NCI-H82 treated with DMSO at 0.1 percent for 48 hours (cell line): Measurements from ENCODE around the gene PCK1.
A peak's percentile ranks its signal among the peaks of the same experiment; 100 is the strongest.

Experiments used
- DNase-seq: peaks from one replicate; lab custom pipeline; 2025; ENCODE audit not compliant: unreplicated experiment; lab: John Stamatoyannopoulos, UW

PCK1 gene

DNA sequence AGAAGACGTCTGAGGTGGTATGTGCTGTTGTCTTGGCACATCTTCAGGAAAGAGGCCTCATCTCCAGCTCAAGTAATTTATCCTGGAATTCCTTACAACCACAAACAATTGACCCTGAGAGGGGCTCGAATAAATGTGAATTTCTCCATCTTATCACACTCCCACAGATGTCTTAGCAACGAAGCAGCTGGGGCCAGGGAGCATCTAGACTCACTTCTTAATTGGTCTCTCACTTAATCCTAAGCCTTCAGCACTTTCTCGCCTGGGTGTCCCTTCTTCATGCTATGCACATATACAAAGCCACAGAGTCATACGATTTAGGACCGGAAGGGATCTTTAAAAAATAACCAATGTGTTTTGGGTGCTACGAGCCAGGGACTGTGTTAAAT lies 27.1 kb downstream of the PCK1 start:
- DNase-seq, result no peak

DNA sequence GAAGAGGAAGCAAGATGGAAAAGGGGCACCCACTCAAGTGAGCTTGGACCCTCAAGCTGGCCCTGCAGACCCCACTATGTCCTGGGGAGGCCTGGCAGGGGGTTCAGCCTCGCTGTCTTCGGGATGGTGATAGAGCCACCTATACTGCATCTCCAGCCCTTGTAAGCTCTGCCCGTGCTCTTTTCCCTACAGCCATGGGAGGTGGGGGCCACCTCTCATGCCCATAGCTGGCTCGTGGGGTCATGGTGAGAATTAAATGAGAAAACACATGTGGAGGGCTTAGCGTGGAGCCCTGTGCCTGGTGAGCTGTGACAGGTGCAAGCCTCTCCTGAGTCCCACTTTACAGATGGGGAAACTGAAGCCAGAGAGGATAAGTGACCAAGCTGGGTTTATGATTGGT lies 27.7 kb downstream of the PCK1 start:
- no peak for DNase-seq

DNA sequence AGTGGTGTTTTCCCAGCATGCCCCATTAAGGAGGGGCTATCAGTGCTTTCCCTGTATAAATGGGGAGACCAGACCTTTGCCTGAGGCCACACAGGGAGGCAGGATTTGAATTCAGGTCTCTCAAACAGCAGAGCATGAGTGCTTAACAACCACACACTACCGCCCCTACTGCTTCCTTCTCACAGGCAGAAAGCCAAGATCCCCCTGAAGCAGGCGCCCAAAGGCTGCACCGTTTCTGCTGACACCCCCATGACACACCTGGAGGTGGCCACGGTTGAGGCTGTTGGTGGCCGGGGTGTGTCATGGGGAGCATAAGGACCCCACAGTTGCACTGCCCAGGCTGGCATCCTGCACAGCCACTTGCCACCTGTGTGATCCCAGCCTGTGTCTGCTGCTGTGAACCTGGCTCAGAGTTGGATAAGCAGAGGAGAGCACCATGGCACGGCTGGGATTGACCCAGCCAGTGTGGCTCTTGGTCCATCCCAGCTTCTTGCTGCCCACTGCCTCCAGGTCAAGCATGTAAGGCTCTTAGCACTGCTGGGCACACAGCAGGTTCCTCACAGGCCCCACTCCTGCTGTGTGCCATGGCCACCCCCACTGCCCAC lies 28.3 kb downstream of the PCK1 start:
- DNase-seq, result no peak

DNA sequence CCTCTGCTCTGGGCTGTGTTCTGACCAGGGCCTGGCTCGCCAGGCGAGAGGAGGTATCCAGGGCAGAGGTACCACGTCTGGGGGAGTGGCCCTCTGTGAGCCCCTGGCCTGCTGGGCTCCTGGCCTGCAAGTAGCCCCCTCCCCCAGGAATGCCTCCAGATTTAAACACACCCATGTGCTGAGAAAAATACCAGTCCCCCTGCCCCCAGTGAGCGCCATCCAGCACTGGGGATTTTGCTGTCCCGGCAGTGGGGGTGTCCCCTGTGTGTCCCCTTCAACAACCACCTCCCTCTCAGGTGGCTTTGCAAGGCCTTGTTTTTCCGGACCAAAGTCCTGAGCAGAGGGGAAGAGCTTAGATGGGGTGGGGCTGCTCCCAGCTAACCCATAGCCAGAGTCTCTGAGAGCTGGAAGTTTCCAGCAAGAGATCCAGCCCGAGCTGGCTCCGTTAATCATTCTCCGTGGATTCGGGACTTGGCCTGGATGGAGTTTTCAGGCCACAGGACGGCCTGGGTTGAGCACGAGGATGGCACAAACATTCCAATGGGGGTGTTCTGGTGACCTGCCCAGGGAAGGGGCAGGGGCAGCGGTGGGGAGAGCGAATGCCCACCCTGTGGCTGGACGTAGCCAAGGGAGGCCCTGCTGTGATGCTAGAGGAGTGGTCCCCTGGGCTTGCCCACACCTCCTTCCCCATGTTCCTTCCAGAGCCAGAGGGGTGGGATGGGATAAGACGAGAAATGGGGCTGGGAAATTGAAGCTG lies 29.0 kb downstream of the PCK1 start:
- no peak for DNase-seq

DNA sequence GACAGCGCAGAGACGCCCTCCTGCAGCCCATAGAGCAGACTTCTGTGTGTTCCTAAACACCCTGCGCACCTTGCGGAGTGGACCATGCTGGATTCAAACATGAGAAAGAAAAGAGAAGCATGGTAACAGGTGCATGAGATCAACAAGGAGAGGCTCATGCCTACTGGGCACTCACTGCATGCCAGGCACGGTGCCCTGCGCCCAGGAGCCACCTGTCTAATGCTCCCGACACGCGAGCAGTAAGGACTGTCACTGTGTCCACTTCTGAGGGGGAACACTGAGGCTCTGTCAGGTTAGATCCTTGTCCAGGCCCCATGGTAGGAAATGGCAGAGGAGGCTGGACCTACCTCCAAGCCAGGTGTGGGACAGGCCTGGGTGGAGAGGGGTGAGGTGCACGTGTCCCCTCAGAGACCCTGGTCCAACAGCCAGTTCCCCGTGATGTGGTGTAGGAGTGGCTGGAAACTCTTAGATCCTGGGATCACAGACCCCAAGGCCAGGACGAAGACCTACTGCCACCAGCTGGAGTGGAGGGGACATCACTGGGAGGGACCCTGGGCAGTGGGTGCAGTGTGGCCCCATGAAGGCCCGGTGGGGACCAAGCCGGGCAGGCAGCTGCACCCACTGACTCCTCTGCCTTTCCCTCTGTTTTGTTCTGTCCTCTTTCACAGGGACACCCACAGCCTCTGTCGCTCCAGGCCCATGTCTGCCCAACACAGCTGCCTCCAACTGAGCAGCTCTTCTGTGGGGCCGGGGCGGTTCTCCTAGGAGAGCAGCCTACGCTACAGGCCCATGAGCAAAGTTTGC lies 29.8 kb downstream of the PCK1 start:
- DNase-seq, result no peak

DNA sequence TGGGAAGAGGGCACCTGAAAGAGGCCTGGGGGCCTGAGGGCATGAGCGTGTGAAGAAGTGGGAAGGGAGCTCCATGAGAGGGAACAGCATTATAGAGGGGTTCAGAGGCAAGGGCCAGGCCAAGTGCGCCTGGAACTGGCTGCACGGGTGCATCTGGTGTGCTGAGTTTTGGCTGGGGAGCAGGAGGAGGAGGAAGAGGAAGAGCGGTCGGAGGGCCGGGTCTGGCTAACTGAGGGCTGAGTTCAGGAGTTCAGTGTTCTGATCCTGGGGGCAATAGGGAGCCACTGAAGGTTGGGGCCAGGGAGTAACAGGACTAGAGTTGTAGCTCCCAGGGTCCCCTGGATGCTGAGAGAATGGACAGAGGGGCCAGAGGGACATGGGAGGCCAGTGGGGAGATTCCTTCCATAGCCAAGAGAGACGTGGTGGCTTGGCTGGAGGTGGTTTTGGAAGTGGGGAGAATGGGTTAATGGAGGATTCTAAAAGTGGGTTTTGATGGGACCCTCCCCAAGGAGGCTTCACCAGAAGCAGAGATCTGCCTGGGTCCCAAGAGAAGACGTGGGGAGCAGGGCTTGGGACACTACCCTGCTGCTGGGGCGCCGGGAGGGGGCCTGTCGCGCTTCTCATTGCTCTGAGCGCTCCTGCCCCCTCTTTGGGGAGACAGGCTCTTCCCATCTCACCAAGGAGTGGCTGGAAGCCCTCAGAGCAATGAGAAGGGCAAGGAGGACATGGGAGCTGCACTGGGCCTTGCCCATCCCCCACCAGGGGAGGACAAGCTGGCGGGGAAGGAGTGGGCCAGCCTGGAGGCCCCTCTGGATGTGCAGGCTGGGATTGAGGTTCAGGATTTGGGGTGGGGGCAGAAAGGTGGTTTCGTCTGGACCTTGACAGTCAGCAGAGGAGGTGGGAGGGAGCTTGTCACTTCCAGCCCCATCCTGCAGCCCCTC lies 30.6 kb downstream of the PCK1 start:
- no peak for DNase-seq

DNA sequence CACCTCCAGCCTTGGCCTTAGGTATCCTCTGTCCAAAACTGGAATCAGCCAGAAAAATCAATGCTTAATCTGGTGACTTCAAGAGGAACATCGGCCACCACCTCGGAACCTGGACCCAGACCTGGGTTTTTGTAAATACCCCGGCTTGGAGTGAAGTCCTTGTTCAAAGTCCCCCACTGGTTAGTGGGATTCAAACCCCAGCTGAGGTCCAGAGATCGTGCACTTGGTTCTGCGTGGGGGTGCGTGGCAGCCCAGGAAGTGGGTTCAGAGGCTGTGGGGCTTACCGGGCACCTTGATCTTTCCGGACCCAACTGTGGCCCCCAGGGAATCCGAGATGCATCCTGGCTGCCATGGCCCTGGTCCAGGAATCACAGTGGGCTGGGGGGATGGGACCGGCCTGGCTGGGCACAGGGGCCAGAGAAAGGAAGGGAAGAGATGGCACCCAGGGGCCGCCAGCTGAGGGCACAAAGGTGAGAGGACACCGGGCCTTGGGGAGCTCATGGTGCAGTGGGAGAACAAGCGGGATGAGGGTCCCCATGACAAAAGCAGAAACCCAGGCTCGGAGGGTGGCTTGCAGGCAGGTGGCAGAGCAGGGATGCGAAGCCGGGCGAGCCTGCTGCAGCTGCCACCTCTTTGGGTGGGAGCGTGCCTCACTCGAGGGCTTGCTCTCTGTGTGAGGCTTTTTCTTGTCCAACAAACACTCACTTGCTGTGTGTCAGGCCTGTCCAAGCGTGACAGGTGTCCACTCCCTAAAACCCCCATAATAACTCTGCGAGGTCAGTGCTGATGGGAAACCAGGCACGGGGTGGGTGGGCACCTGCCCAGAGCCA lies 31.6 kb downstream of the PCK1 start:
- no peak for DNase-seq

DNA sequence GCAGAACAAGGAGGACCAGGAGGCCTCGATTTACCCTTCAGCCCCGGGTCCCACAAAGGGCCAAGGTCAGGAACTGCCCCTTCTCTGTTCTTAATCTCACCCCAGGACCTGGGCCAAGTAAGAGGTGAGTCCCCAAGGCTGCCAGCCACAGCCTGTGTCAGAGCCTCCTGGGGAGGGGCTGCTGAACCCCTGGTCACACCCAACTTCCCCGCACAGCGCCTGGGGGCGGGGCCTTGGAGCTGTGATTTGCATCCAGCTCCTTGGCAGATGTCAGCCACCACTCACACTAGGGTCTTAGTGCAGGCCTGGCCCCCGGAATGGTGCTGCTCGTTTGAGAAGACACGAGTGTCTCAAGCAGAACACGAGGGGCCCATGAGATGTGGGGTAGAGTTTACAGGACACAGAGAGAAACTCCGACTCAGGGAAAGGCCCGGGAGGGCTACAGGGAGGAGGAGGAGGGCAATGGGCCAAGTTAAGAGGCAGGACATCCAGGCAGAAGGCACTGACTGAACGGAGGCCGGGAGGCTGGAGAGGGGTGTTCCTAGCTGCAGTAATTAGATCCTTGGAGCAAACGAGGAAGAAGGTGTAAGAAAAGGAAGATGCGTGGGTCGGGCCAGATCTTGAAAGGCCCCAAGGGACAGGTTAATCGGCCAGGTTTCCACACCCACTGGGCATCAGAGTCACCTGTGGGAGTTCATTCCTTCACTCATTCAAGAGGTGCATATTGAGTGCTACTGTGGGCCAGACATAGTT lies 32.4 kb downstream of the PCK1 start:
- no peak for DNase-seq

DNA sequence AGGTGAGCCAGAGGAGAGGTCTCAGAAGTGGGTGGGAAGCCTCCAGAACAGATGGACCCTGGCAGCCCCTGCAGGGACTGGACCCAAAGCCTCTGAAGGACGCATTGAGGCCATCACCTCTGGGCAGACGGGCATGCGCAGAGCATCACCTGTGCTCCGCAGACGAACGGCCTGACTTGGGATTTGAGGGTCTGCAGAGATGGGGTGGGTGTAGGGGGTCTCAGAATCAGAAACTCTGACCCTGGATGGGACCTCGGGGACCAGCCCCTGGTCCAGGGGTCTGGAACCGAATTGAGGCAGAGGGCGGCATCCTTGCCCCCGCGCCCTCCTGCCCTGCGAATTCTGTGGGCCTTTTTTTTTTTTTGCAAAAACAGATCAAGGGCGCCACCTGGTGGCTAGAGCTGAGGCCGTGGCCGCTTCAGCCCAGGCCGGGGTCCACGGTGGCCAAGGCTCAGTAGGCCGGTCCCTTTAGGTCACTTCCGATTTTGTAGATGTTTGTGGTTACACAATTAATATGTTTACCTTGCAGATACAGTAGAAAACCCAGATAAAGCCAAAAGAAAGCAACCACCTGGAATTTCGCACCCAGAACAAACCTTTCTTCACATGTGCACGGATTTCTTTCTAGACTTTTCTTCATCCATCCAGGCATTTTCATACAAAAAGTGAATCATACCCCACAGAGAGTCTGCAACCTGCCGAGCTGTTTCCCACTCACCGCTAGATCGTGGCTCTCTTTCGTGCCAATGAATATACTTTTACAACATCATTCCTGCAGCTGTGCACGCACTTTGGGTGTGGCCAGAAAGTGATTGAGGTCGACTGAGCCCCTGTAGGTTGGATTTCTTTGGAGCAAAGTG lies 33.4 kb downstream of the PCK1 start:
- no peak for DNase-seq

DNA sequence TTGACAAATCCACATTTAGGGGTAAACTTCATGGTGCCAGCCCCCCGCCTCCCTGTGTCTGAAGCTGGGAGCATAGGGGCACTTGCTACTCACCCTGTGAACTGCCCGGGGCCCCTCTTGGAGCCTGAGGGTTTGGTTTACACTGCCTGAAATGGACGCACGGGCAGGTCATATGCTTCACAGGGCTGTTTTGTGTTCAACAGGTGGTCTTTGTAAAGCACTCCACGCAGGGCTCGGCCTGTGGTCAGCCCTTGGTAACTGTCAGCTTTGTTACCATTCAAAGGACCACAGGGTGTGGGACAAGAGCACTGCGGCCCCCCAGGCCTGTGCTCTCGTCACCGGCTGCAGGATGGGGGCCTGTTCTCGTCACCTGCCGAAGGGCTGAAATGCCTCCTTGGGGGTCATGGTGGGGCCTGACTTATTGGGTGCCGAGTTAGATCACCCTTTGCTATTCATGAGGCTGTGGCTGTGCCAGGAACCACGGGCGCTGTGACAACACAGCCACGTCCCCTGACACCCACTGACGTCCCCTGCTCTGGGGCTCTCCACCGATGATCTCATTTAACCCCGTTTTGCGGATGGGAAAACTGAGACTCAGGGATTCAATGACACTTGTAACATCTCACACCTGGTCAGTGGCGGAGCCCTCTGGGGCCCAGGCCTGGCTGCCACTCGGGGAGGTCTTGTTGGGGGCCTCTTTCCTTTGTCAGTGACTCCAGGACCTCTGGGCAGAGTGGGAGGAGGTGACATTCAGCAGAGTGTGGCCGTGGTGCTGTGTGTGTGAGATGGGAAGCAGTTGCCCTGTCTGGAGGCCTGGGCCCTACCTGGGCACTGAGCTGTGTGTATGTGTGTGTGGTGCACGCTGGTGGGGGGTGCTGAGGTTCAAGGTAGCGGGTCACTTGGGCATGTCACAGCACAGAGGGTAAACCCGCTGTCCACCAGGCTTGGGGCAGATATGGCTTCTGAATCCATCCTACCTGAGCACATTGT lies 34.4 kb downstream of the PCK1 start:
- DNase-seq, result no peak

DNA sequence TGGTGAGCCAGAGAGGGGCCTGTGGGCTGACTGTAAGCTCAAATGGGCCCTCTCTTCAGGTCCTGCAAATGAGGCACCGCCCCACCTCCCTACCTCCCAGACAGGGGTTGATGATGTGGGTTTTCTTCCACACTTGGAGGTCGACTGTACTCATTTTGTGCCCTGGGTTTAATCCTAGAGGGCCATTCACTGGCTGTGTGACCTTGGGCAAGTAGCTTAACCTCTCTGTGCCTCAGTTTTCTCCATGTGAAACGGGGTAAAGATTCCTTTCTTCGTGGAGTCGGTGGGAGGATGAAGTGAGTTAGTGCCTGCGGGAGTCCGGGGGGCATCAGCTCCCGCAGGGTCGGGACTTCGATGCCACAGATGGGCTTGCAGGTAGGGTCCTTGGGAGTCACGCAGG lies 35.4 kb downstream of the PCK1 start:
- no peak for DNase-seq

DNA sequence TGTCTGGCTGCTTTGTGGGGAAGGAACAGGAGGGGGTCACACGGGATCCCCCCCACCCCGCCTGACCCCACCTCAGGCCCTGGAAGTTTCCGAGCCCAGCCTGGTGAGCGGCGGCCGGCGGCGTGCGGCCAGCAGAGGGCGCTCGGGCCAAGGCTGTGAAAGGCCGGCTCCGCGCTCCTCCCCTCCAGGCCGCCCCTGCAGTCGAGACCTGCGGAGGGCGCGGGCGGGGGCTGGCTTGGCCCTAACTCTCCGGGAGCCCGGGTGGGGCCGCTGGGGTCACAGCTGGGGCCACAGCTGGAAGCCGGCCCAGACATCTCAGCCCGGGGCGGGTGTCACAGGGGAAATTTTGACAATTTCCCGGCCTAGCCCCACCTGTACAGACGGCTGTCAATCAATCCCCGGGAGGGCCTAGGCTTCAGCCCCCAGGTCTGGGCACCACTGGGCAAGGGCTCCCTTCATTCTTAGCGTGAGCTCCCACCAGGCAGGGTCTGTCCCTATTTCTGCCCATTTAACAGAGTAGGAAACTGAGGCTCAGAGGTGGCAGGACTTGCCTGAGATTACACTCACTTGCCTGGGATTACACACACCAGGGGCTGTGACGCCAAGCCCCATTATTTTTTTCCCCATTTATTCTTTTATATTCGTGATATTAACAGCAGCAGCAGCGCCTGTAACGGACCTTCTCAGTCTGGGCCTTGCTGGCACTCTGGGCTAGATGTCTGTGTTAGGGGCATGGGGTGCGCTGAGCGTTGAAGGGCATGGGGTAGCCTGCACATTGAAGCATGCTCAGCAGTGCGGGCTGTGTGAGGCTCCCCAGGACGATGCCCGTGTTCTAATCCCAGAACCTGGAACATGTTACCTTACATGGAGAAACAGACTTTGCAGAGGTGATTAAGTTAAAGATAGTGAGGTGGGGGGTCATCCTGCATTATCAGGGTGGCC lies 36.4 kb downstream of the PCK1 start:
- peak; percentile 9 for DNase-seq

DNA sequence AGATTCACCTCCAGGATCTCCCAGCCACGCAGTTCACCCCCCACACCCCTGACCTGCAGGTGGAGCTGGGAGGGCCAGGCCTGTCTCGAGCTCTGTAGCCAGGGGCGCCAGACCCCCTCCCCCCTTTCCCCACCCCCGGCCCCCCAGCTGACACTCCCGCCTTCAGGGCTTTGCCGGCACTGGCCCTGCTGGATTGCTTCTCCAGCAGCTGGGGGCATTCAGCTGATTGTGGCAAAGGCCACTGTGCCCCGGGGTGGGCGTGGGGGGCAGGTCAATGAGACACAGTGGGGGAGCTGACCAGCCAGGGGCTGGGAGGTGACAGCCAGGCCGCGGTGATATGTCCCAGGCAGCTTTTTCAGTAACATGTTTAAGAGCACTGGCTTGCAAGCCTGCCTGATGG lies 37.1 kb downstream of the PCK1 start:
- no peak for DNase-seq

DNA sequence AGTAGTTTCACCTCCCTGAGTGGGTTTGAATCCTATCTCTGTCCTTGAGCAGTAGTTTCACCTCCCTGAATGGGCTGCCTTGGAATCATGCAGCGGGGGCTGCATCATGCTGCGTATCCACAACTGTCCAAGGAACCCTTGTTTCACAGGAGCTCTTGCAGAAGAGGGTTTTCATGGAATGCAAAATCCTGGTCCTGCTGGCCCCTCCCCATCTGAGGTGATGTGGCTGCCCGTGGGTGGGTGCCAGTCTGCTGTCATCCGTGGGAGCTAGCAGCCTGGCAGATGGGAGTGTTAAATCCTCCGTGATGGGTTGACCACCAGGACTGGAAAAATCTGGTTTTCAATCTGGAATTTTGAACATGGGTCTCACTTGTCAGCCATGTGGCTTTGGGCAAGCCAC lies 37.6 kb downstream of the PCK1 start:
- DNase-seq, result no peak

DNA sequence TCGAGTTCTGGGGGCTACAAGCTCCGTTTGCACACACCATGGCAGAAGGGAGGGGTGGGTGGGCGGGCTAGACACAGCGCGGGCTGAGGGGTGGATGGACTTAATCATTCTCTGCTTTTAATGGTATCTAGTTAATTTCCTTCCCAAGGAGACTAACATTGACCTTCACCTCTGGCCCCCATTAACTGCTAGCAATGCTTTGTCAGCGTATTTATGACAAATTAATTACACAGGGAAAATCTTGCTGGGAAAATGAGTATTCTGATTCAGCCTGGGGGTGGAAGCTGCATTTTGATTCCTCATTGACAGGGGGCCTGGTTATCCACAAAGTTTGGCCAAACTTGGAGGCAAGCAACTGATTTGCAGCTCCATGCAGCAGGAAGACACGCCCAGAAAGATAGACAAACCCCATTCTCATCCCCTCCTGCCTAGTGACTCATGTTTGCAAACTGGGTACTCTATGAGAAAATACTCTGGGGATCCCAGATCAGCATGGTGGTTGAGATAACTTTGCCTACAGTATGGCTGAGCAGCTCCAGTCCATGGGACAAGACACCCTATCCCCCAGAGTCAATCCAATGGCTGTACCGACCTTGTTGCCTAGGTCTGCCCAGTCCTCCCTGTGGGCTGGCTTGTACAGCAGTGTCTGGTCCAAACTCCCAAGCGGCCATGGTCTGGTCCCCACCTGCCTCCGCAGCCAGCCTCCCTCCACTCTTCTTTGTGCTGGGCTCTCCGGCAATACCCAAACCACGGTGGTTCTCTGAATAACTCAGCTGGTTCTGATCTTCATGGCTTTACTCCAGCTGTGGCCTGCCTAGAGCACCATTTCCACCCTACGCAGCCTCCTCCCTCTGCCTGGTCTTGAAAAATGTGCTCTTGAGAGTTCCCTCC lies 39.7 kb downstream of the PCK1 start:
- DNase-seq, result no peak
